ENCODE results near the gene PCDH9.

Gene PCDH9

DNA sequence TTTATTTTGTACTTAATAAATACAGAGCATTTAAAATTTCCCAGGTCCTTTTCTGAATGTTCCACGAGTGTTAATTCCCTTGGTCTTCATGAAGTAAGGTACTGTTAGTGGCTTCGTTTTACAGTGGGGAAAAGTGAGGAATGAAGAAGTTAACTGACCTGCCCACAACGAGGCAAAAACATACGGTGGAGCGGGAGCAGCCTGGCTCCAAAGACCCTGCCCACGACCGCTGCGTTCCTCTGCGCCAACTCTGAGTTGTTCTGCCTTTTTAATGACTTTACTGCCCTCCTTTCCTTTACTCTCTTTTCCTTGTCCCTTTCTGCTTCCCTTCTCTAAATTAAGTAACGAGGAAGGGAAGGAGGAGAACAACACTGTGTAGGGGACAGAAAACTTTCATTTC, 392.9 kb downstream of the PCDH9 start:
- no peaks in the 10 kb centered on the region for H3K36me3 ChIP-seq
- H3K4me3 ChIP-seq (ENCODE audit: low read depth in 1 of 2, low read length in 1 of 2) = no peak overlapping the region
- no peak overlapping the region for H3K27ac ChIP-seq
- H3K4me1 ChIP-seq (ENCODE audit: control insufficient read depth in 1 of 2, insufficient read depth in 1 of 2, low read depth in 1 of 2, low read length in 1 of 2) = no peaks in the 10 kb centered on the region
- no peaks in the 10 kb centered on the region for H3K27me3 ChIP-seq
- no peaks in the 10 kb centered on the region for H3K9me3 ChIP-seq
- TF ChIP-seq, protein P1, sequence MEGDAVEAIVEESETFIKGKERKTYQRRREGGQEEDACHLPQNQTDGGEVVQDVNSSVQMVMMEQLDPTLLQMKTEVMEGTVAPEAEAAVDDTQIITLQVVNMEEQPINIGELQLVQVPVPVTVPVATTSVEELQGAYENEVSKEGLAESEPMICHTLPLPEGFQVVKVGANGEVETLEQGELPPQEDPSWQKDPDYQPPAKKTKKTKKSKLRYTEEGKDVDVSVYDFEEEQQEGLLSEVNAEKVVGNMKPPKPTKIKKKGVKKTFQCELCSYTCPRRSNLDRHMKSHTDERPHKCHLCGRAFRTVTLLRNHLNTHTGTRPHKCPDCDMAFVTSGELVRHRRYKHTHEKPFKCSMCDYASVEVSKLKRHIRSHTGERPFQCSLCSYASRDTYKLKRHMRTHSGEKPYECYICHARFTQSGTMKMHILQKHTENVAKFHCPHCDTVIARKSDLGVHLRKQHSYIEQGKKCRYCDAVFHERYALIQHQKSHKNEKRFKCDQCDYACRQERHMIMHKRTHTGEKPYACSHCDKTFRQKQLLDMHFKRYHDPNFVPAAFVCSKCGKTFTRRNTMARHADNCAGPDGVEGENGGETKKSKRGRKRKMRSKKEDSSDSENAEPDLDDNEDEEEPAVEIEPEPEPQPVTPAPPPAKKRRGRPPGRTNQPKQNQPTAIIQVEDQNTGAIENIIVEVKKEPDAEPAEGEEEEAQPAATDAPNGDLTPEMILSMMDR (IDR thresholded peaks at IDR 0.05) = no peak

DNA sequence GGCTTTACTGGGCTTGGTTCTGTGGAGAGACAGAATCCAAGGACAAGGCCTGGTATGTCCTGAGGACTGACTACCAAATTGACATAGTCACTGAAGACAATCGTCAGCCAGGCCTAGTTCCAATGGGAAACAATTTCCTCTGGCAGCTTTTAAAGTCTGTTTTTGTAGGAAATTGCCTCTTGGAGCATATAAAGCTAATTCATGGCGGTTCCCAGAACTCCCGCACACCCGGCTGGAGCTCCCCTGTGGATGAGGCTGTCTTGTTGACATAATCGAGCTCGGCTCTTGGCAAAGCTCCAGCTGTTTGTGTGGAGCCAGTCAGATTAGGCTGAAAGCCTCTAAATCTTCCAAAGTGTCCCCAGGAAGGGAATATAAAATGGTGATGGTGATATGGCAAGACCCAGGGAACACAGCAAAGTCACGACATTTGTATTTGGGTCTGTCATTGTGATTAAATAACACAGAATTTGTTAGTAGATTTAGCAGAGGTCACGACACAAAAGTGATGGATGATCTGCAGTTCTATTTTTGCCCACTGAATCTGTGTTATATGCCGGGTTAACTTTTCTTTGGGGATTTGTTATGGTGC, 395.0 kb downstream of the PCDH9 start:
- H3K36me3 ChIP-seq = no peaks in the 10 kb centered on the region
- H3K27ac ChIP-seq = no peak overlapping the region
- TF ChIP-seq, protein P1 (IDR thresholded peaks at IDR 0.05) = no peak
- H3K27me3 ChIP-seq = no peaks in the 10 kb centered on the region
- H3K4me1 ChIP-seq (ENCODE audit: control insufficient read depth in 1 of 2, insufficient read depth in 1 of 2, low read depth in 1 of 2, low read length in 1 of 2) = no peaks in the 10 kb centered on the region
- no peak overlapping the region for H3K4me3 ChIP-seq (ENCODE audit: low read depth in 1 of 2, low read length in 1 of 2)
- H3K9me3 ChIP-seq = no peaks in the 10 kb centered on the region

DNA sequence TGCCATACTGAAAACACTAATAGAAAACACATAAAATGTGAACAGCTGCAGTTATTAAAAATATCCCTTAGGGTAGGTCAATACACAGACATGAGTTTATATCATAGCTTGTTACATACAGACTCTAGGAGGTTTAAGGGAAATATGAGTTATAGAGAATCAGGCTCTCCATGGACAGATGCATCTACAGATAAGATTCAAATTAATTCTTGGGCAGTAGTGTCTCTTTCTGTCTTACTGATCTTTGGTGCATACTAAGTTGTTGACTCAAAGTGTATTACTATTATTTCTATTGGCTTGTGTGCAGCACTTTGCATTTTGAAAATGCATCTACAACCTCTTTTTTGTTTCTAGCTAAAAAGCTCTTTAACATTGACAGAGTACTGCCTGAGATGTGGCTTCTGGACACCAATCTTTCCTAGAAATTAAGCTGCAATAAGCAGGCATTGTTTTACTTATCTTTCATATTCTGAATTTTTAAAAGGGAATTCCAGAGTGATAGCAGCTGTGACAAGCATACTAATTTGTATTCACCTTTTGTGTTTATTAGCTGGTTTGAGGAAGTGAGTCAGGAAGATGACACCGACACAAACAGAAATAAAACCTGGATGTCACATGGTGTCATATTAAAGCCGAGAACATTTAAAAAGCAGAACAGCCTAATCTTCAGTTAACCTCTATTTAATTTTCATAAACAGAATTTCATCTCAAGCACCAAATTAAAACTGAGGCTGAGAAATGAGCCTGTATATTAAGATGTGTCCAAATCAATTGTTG, 399.0 kb downstream of the PCDH9 start:
- TF ChIP-seq, protein P1 (IDR thresholded peaks at IDR 0.05) = no peak
- H3K27ac ChIP-seq = no peak overlapping the region
- H3K36me3 ChIP-seq = no peaks in the 10 kb centered on the region
- H3K4me3 ChIP-seq (ENCODE audit: low read depth in 1 of 2, low read length in 1 of 2) = no peak overlapping the region
- H3K9me3 ChIP-seq = no peaks in the 10 kb centered on the region
- H3K27me3 ChIP-seq = no peaks in the 10 kb centered on the region
- no peaks in the 10 kb centered on the region for H3K4me1 ChIP-seq (ENCODE audit: control insufficient read depth in 1 of 2, insufficient read depth in 1 of 2, low read depth in 1 of 2, low read length in 1 of 2)

DNA sequence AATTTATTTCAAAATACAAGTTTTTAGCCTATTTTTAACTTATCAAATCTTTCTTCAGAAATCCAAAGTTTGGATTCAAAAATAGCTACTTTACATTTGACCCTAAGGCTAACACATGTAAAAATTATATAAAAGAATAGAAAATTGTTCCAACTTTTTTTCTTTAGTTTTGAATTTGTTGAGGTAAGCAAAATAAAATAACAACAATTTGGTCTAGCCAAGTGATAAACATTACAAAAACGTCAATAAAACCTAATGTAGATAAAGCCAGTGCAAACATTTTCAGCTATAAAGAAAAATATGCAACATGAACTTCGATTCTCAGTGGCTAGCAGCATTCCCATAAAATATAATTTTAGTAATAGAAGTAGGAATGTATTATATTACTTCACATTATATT, 400.3 kb downstream of the PCDH9 start:
- no peak overlapping the region for H3K27ac ChIP-seq
- TF ChIP-seq, protein P1 (IDR thresholded peaks at IDR 0.05) = no peak
- no peaks in the 10 kb centered on the region for H3K27me3 ChIP-seq
- no peaks in the 10 kb centered on the region for H3K36me3 ChIP-seq
- no peak overlapping the region for H3K4me3 ChIP-seq (ENCODE audit: low read depth in 1 of 2, low read length in 1 of 2)
- H3K4me1 ChIP-seq (ENCODE audit: control insufficient read depth in 1 of 2, insufficient read depth in 1 of 2, low read depth in 1 of 2, low read length in 1 of 2) = no peaks in the 10 kb centered on the region
- H3K9me3 ChIP-seq = no peaks in the 10 kb centered on the region

DNA sequence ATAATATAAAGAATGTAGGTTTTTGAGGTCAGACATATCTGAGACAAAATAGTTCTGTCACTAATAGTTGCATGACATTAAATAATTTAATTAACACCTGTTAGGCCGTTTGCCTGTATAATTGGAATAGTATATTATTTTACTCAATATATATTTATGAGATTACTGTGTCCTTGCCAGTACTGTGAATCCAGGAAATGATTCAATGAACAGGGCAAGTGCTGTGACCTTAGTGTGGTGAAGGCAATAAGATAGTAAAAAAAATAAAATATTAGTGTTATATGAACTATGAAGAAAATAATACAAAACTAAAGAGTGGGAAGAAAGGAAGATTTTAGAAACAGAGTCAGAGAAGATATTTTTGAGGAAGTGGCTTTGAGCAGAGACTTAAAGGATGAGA, 403.7 kb downstream of the PCDH9 start:
- H3K4me1 ChIP-seq (ENCODE audit: control insufficient read depth in 1 of 2, insufficient read depth in 1 of 2, low read depth in 1 of 2, low read length in 1 of 2) = no peaks in the 10 kb centered on the region
- no peaks in the 10 kb centered on the region for H3K27me3 ChIP-seq
- no peaks in the 10 kb centered on the region for H3K36me3 ChIP-seq
- no peak overlapping the region for H3K27ac ChIP-seq
- TF ChIP-seq, protein P1 (IDR thresholded peaks at IDR 0.05) = no peak
- H3K9me3 ChIP-seq = no peaks in the 10 kb centered on the region
- H3K4me3 ChIP-seq (ENCODE audit: low read depth in 1 of 2, low read length in 1 of 2) = no peak overlapping the region
